Vagina (tissue), 2 donors: Measurements from ENCODE around the gene NTF4. TPM values are rescaled to one million over a fixed set of nuclear protein-coding genes. Genes with fewer than 3 reads are reported as not detected.

Source experiments
- DNase-seq, 2 donors: peaks; one replicate each; pipeline ENCODE4 v3.0.0-alpha.2; 2017; ENCODE audit errors: extremely low spot score in 2 of 2
- H3K27ac ChIP-seq: fragments of 200-600 bp; sonication (generic); one replicate; pipeline ENCODE4 v1.5.1; 2019
- H3K27me3 ChIP-seq: fragments of 200-600 bp; sonication (generic); one replicate; pipeline ENCODE4 v1.5.1; 2019
- H3K36me3 ChIP-seq, 2 donors: fragments of 200-600 bp; sonication (generic); one replicate each; pipeline ENCODE4 v1.5.1; 2017 to 2019
- H3K4me1 ChIP-seq: fragments of 200-600 bp; sonication (generic); one replicate; pipeline ENCODE4 v1.5.1; 2019
- H3K4me3 ChIP-seq, 2 donors: fragments of 200-600 bp; sonication (generic); 1 replicate in 1 of 2; 2 replicates in 1 of 2; pipeline ENCODE4 v1.5.1; 2016 to 2019
- H3K9me3 ChIP-seq: fragments of 200-600 bp; sonication (generic); one replicate; pipeline ENCODE4 v1.5.1; 2019
- CTCF ChIP-seq, 3 experiments: fragments of 450-650 bp in 2 of 3; fragments of 200-600 bp in 1 of 3; sonication (generic) in 1 of 3; IDR thresholded peaks; one replicate each; pipeline ENCODE4 v1.5.1; 2017 to 2019; ENCODE audit warnings: antibody characterized with exemption in 3 of 3, mild to moderate bottlenecking in 2 of 3, moderate library complexity in 2 of 3
- POLR2A ChIP-seq, 2 donors: fragments of 450-650 bp; IDR thresholded peaks; one replicate each; pipeline ENCODE4 v1.6.1; 2017; ENCODE audit warnings: antibody characterized with exemption in 2 of 2, mild to moderate bottlenecking in 2 of 2, moderate library complexity in 2 of 2
- POLR2AphosphoS5 ChIP-seq, 2 donors: sonication (generic); formaldehyde crosslinking; IDR thresholded peaks; one replicate each; pipeline ENCODE4 v1.9.0; 2017; ENCODE audit warnings: antibody characterized with exemption in 2 of 2, mild to moderate bottlenecking in 2 of 2, low read depth in 1 of 2; ENCODE audit not compliant: insufficient read depth in 1 of 2
- intact Hi-C: fragments of 100-400 bp; cut with DNase I; formaldehyde crosslinking; loops from one replicate; pipeline ENCODE4 v1.15.1; 2023
- total RNA-seq: library from RNA; depleted of rRNA; stranded (reverse); fragments of >200 nt; gene quantifications from one replicate; pipeline ENCODE4 v1.2.3, GENCODE V29; 2016

The NTF4 gene
- total RNA-seq, 1 donor from 2014 or later: 6.1 TPM

- intact Hi-C loops: no loop called here
- Histone ChIP-seq H3K4me1 (no peaks in the 10 kb centered on the region), H3K4me3 (no peak overlapping the region), H3K27me3 (no peaks in the 10 kb centered on the region), H3K27ac (no peak overlapping the region), H3K36me3 (peaks cover 0 to 93% of the 10 kb centered on the region in 2 donors), H3K9me3 (no peaks in the 10 kb centered on the region)
- no peak for DNase-seq
- TF ChIP-seq POLR2A (IDR thresholded peaks at IDR 0.05): no peak
- no peak for TF ChIP-seq CTCF (IDR thresholded peaks at IDR 0.05)
- TF ChIP-seq POLR2AphosphoS5 (IDR thresholded peaks at IDR 0.05; ENCODE audit: insufficient read depth in 1 of 2, low read depth in 1 of 2): no peak
These were observed 39.7 kb upstream of the NTF4 start for GRCh38 chr19:49104229-49104864.

- Histone ChIP-seq H3K4me1 (no peaks in the 10 kb centered on the region), H3K36me3 (peaks cover 4 to 96% of the 10 kb centered on the region in 2 donors), H3K9me3 (no peaks in the 10 kb centered on the region), H3K27ac (no peak overlapping the region), H3K4me3 (no peak overlapping the region), H3K27me3 (no peaks in the 10 kb centered on the region)
- no peak for DNase-seq
- TF ChIP-seq CTCF (IDR thresholded peaks at IDR 0.05): no peak
- no peak for TF ChIP-seq POLR2AphosphoS5 (IDR thresholded peaks at IDR 0.05; ENCODE audit: insufficient read depth in 1 of 2, low read depth in 1 of 2)
- TF ChIP-seq POLR2A (IDR thresholded peaks at IDR 0.05): no peak
- intact Hi-C loops: no loop called here
These were observed 38.9 kb upstream of the NTF4 start for GRCh38 chr19:49103331-49104085.

DNA sequence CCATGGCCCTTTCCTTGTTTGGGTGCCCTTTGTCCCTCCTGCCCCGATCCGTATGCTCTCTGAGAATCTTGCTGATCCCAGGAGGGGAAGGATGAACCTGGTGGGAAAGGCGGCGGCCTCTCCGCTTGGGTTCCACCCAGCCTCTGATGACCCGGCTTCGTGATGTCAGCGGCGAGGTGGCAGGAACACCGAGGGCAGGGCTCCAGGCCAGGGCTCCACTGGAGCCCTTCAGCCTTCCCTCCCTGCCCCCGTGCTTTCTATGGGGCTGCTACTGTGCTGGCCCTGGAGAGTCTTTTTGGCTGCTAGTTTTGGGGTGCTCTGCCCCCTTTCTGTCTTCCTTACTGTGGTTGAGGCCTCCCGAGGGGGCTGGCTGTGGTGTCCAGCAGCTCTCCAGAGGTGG lies 37.7 kb upstream of the NTF4 start:
- TF ChIP-seq CTCF (IDR thresholded peaks at IDR 0.05) (no peak), POLR2A (IDR thresholded peaks at IDR 0.05) (no peak), POLR2AphosphoS5 (IDR thresholded peaks at IDR 0.05; ENCODE audit: insufficient read depth in 1 of 2, low read depth in 1 of 2) (no peak)
- Histone ChIP-seq H3K4me1 (no peaks in the 10 kb centered on the region), H3K27ac (no peak overlapping the region), H3K27me3 (no peaks in the 10 kb centered on the region), H3K9me3 (no peaks in the 10 kb centered on the region), H3K36me3 (peaks cover 5 to 92% of the 10 kb centered on the region in 2 donors), H3K4me3 (no peak overlapping the region)
- DNase-seq: no peak
- intact Hi-C loops: no loop called here

GRCh38 chr19:49101160-49101559 lies 36.5 kb upstream of the NTF4 start:
- Histone ChIP-seq H3K4me3 (no peak overlapping the region), H3K9me3 (no peaks in the 10 kb centered on the region), H3K36me3 (peaks cover 5 to 92% of the 10 kb centered on the region in 2 donors), H3K27ac (no peak overlapping the region), H3K27me3 (no peaks in the 10 kb centered on the region), H3K4me1 (no peaks in the 10 kb centered on the region)
- DNase-seq: no peak
- TF ChIP-seq POLR2A (IDR thresholded peaks at IDR 0.05): no peak
- no peak for TF ChIP-seq POLR2AphosphoS5 (IDR thresholded peaks at IDR 0.05; ENCODE audit: insufficient read depth in 1 of 2, low read depth in 1 of 2)
- no peak for TF ChIP-seq CTCF (IDR thresholded peaks at IDR 0.05)
- intact Hi-C loops: no loop called here

DNA sequence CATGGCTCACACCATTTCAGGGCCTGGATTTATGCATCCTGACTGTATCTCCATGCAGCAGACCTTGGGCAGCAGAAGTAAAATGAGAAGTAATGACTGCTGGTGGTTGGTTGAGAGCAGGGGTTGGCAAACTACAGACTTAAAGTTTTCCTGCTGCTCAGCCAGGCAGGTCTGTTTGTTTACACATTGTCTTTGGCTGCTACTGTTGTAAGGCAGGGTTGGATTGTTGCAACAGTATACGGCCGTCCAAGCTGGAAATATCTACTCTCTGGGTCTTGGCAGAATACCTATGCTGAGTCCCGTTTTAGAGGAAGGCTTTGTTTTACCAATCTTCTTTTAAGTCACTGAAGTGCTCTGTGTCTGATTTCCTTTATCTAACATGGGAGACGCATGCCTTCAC lies 34.2 kb upstream of the NTF4 start:
- H3K27me3 ChIP-seq: no peaks in the 10 kb centered on the region
- H3K27ac ChIP-seq: no peak overlapping the region
- no peak overlapping the region for H3K4me3 ChIP-seq
- intact Hi-C loops: loop anchor here (5.0 kb wide), 2 partner anchors 49 to 104 kb away; no protein-coding TSS in a partner anchor
- TF ChIP-seq CTCF (IDR thresholded peaks at IDR 0.05): no peak
- TF ChIP-seq POLR2A (IDR thresholded peaks at IDR 0.05): no peak
- no peak for TF ChIP-seq POLR2AphosphoS5 (IDR thresholded peaks at IDR 0.05; ENCODE audit: insufficient read depth in 1 of 2, low read depth in 1 of 2)
- H3K9me3 ChIP-seq: no peaks in the 10 kb centered on the region
- peaks cover 5 to 83% of the 10 kb centered on the region in 2 donors for H3K36me3 ChIP-seq
- H3K4me1 ChIP-seq: peaks cover 11% of the 10 kb centered on the region
- no peak for DNase-seq
